HG02571 (cell line): ENCODE data around the gene TANC1.

Experiments
- ATAC-seq: cut with Tn5 transposase; IDR thresholded peaks from one replicate; pipeline ENCODE4 v1.9.1; 2021; ENCODE audit warnings: mild to moderate bottlenecking, moderate library complexity; ENCODE audit not compliant: unreplicated experiment

TANC1 gene

GRCh38 chr2:159243529-159243928 lies 275.1 kb downstream of the TANC1 start:
- no peak for ATAC-seq

GRCh38 chr2:159246325-159246988 lies 278.0 kb downstream of the TANC1 start:
- ATAC-seq = no peak

- ATAC-seq = peak; percentile 51
Observed at GRCh38 chr2:159249990-159250715, 281.7 kb downstream of the TANC1 start.

GRCh38 chr2:159251296-159252173 lies 283.1 kb downstream of the TANC1 start:
- ATAC-seq = no peak

- ATAC-seq = no peak
Observed at GRCh38 chr2:159252905-159253304, 284.5 kb downstream of the TANC1 start.

- no peak for ATAC-seq
Observed at GRCh38 chr2:159256159-159256558, 287.7 kb downstream of the TANC1 start.

- no peak for ATAC-seq
Observed at GRCh38 chr2:159262226-159262625, 293.8 kb downstream of the TANC1 start.

GRCh38 chr2:159262904-159263303 lies 294.5 kb downstream of the TANC1 start:
- ATAC-seq = no peak

- ATAC-seq = no peak
Observed at GRCh38 chr2:159265171-159265576, 296.7 kb downstream of the TANC1 start.

GRCh38 chr2:159266554-159266953 lies 298.1 kb downstream of the TANC1 start:
- ATAC-seq = peak; percentile 78

GRCh38 chr2:159267921-159268320 lies 299.5 kb downstream of the TANC1 start:
- ATAC-seq = no peak

GRCh38 chr2:159270744-159271379 lies 302.4 kb downstream of the TANC1 start:
- ATAC-seq = no peak

GRCh38 chr2:159272156-159272555 lies 303.7 kb downstream of the TANC1 start:
- ATAC-seq = no peak

- no peak for ATAC-seq
Observed at GRCh38 chr2:159275111-159275510, 306.7 kb downstream of the TANC1 start.

- no peak for ATAC-seq
Observed at GRCh38 chr2:159279700-159280099, 311.3 kb downstream of the TANC1 start.

- no peak for ATAC-seq
Observed at GRCh38 chr2:159281002-159281401, 312.6 kb downstream of the TANC1 start.
